HepG2 (cell line): ENCODE data around the gene PHF8. TPM values are rescaled to one million over a fixed set of nuclear protein-coding genes. Genes with fewer than 3 reads are reported as not detected.

Source experiments
- ATAC-seq: fragments of 200-7000 bp; cut with Tn5 transposase; 3 replicates; pipeline ENCODE4 v1.9.1; 2020; ENCODE audit warnings: mild to moderate bottlenecking, moderate library complexity
- BruUV-seq: library from RNA; stranded (reverse); fragments of 400-500 nt; replicated peaks from 2 replicates; lab custom pipeline; 2021; lab: Mats Ljungman, UMichigan
- CTCF ChIA-PET: fragments of 300-600 bp; formaldehyde crosslinking; extraction: SDS; loops from one replicate; lab custom pipeline; 2021; ENCODE audit warnings: low total read pairs, inconsistent platforms, low intra/inter-chr PET ratio; lab: Yijun Ruan, JAX
- POLR2A ChIA-PET: fragments of 350-600 bp; sonication (Branson Sonifier 250); formaldehyde crosslinking; loops from one replicate; lab custom pipeline; 2020; ENCODE audit warnings: antibody characterized with exemption, inconsistent platforms; lab: Yijun Ruan, JAX
- DNase-seq: peaks from one replicate; pipeline ENCODE4 v3.0.0-alpha.2; 2015; ENCODE audit warnings: low spot score
- FAIRE-seq: peaks from 3 replicates; lab custom pipeline; 2011; peaks lifted over from hg19 to GRCh38; lab: Jason Lieb, UNC
- H2AFZ ChIP-seq: one replicate; pipeline ENCODE4 v1.6.1; 2011; ENCODE audit warnings: low read length, inconsistent platforms
- H3K27ac ChIP-seq: fragments of 300-600 bp; 3 replicates; pipeline ENCODE4 v1.8.0; 2011; ENCODE audit warnings: mixed run types, mild to moderate bottlenecking, mixed read lengths, low read length, inconsistent platforms; ENCODE audit not compliant: insufficient read depth; ENCODE audit errors: extremely low read length
- H3K27me3 ChIP-seq, 2 experiments: fragments of 200-600 bp in 1 of 2; 2 replicates in 1 of 2; 3 replicates in 1 of 2; pipeline versions ENCODE4 v1.6.0 to v1.8.0; 2011; ENCODE audit warnings: low read length in 2 of 2, mild to moderate bottlenecking in 2 of 2, moderate library complexity in 2 of 2, inconsistent platforms in 1 of 2; ENCODE audit not compliant: insufficient read depth in 2 of 2, control insufficient read depth in 1 of 2
- H3K36me3 ChIP-seq, 2 experiments: fragments of 200-600 bp in 1 of 2; replicated peaks in 1 of 2; 2 replicates in 1 of 2; 3 replicates in 1 of 2; pipeline versions ENCODE4 v1.5.1 to v1.8.0; 2011; ENCODE audit warnings: low read length in 2 of 2, inconsistent platforms in 1 of 2; ENCODE audit not compliant: insufficient read depth in 2 of 2, control insufficient read depth in 1 of 2
- H3K4me1 ChIP-seq: 2 replicates; pipeline ENCODE4 v1.5.1; 2012; ENCODE audit warnings: low read length, inconsistent platforms; ENCODE audit not compliant: insufficient read depth
- H3K4me2 ChIP-seq: 2 replicates; pipeline ENCODE4 v1.6.0; 2011; ENCODE audit warnings: low read depth, low read length, inconsistent platforms
- H3K4me3 ChIP-seq, 3 experiments: fragments of 200-600 bp in 1 of 3; sonication (generic), shearing (Covaris generic) in 1 of 3; replicated peaks in 1 of 3; 2 replicates each; pipeline ENCODE4 v1.5.1; 2011 to 2016; ENCODE audit warnings: low read length in 3 of 3, inconsistent platforms in 2 of 3, low read depth in 2 of 3, mild to moderate bottlenecking in 2 of 3, control low read depth in 1 of 3, mixed read lengths in 1 of 3; ENCODE audit not compliant: insufficient read depth in 1 of 3
- H3K79me2 ChIP-seq: one replicate; pipeline ENCODE4 v1.6.1; 2011; ENCODE audit warnings: low read length, inconsistent platforms; ENCODE audit not compliant: insufficient read depth
- H3K9ac ChIP-seq: 2 replicates; pipeline ENCODE4 v1.6.0; 2011; ENCODE audit warnings: mild to moderate bottlenecking, low read depth, low read length, inconsistent platforms; ENCODE audit not compliant: insufficient read depth
- H3K9me3 ChIP-seq: 2 replicates; pipeline ENCODE4 v1.5.1; 2012; ENCODE audit warnings: mild to moderate bottlenecking, low read length
- H4K20me1 ChIP-seq: 2 replicates; pipeline ENCODE4 v1.6.0; 2011; ENCODE audit warnings: inconsistent platforms, mild to moderate bottlenecking, low read length, moderate library complexity; ENCODE audit not compliant: insufficient read depth
- BRF2 ChIP-seq: sonication (generic); formaldehyde crosslinking; IDR thresholded peaks from 2 replicates; pipeline ENCODE4 v1.8.1; 2022; ENCODE audit warnings: mild to moderate bottlenecking, missing genetic modification reagents
- FOXM1 ChIP-seq: sonication (generic); formaldehyde crosslinking; IDR thresholded peaks from 2 replicates; pipeline ENCODE4 v1.5.0; 2020; ENCODE audit warnings: missing genetic modification reagents
- HMG20B ChIP-seq: conservative IDR thresholded peaks from 2 replicates; pipeline ENCODE4 v1.6.1; 2016; ENCODE audit warnings: missing genetic modification reagents, missing compliant biosample characterization
- KLF13 ChIP-seq: sonication (generic); formaldehyde crosslinking; IDR thresholded peaks from 2 replicates; pipeline ENCODE4 v1.4.0; 2020; ENCODE audit warnings: mild to moderate bottlenecking, missing genetic modification reagents
- KLF6 ChIP-seq: IDR thresholded peaks from 2 replicates; pipeline ENCODE4 v1.8.0; 2016; ENCODE audit warnings: missing biosample characterization, missing genetic modification reagents
- MAX ChIP-seq: IDR thresholded peaks from 2 replicates; pipeline ENCODE4 v1.6.1; 2012; ENCODE audit warnings: inconsistent platforms
- MLX ChIP-seq: IDR thresholded peaks from 2 replicates; pipeline ENCODE4 v1.6.1; 2016
- NFIC ChIP-seq: IDR thresholded peaks from 2 replicates; pipeline ENCODE4 v1.6.1; 2012; ENCODE audit warnings: mild to moderate bottlenecking, low read length, inconsistent platforms
- NPAS2 ChIP-seq: sonication (generic); formaldehyde crosslinking; IDR thresholded peaks from 2 replicates; pipeline ENCODE4 v1.8.0; 2022; ENCODE audit warnings: mild to moderate bottlenecking, missing genetic modification reagents, borderline replicate concordance
- POLR2A ChIP-seq, 2 experiments: IDR thresholded peaks; 2 replicates each; pipeline ENCODE4 v1.6.1; 2011; ENCODE audit warnings: low read depth in 2 of 2, low read length in 2 of 2, mild to moderate bottlenecking in 1 of 2, moderate library complexity in 1 of 2; ENCODE audit not compliant: insufficient read depth in 1 of 2
- SKIL ChIP-seq: sonication (generic); formaldehyde crosslinking; IDR thresholded peaks from 2 replicates; pipeline ENCODE4 v1.8.0; 2022; ENCODE audit warnings: missing genetic modification reagents, mild to moderate bottlenecking, moderate library complexity, borderline replicate concordance
- SRY ChIP-seq: sonication (generic); formaldehyde crosslinking; IDR thresholded peaks from 2 replicates; pipeline ENCODE4 v1.8.0; 2022; ENCODE audit warnings: mild to moderate bottlenecking, missing genetic modification reagents
- TRIM22 ChIP-seq: fragments of 450-650 bp; IDR thresholded peaks from 2 replicates; pipeline ENCODE4 v1.6.1; 2017
- ZBTB14 ChIP-seq: sonication (generic); formaldehyde crosslinking; IDR thresholded peaks from 2 replicates; pipeline ENCODE4 v1.4.0; 2020; ENCODE audit warnings: missing genetic modification reagents
- ZBTB3 ChIP-seq: sonication (generic); formaldehyde crosslinking; IDR thresholded peaks from 2 replicates; pipeline ENCODE4 v1.4.0; 2020; ENCODE audit warnings: low read depth, mild to moderate bottlenecking, moderate library complexity, missing genetic modification reagents, borderline replicate concordance
- ZBTB44 ChIP-seq: sonication (generic); formaldehyde crosslinking; IDR thresholded peaks from 2 replicates; pipeline ENCODE4 v1.4.0; 2020; ENCODE audit warnings: missing genetic modification reagents
- ZNF260 ChIP-seq: sonication (generic); formaldehyde crosslinking; IDR thresholded peaks from 2 replicates; pipeline ENCODE4 v1.4.0; 2020; ENCODE audit warnings: missing genetic modification reagents, low read depth, mild to moderate bottlenecking, borderline replicate concordance
- in situ Hi-C: cut with HindIII; loops from 2 replicates; pipeline ENCODE4 v1.10.0; 2017; ENCODE audit warnings: low pct_unique_long_range_greater_than_20kb; ENCODE audit not compliant: extremely low pct_ligation_motif_present
- intact Hi-C: fragments of 100-400 bp; cut with micrococcal nuclease; formaldehyde crosslinking; loops from one replicate; pipeline ENCODE4 v1.10.0; 2022; ENCODE audit not compliant: unreplicated experiment
- polyA plus RNA-seq, 8 experiments: library from polyadenylated mRNA; depleted of rRNA in 3 of 8; stranded (reverse) in 7 of 8; unstranded in 1 of 8; fragments of >200 nt; fragmentation: Illumina TruSeq in 4 of 8; extraction: Trizol in 4 of 8; gene quantifications; 2 replicates each; pipeline versions ENCODE4 v1.2.1 to v1.2.3, GENCODE V29; 2011 to 2016; ENCODE audit warnings: low read depth in 4 of 8, missing spikeins in 1 of 8, mixed read lengths in 1 of 8; ENCODE audit not compliant: insufficient read depth in 1 of 8
- total RNA-seq, 5 experiments: library from RNA; depleted of rRNA; stranded (reverse); fragments of >200 nt; fragmentation: Illumina TruSeq; extraction: Trizol; gene quantifications; 2 replicates each; pipeline ENCODE4 v1.2.3, GENCODE V29; 2016; ENCODE audit warnings: low read depth in 1 of 5

PHF8 gene
- total and polyA plus RNA-seq, 2 of the 13 experiments (the other 11 are each of a cell fraction or from before 2014, with no cell fraction given), result 15.5 to 19.1 TPM

GRCh38 chrX:53918702-53919101, 125.6 kb downstream of the PHF8 start:
- POLR2A ChIA-PET, result no interaction called here
- Histone ChIP-seq H3K9ac (no peak overlapping the region), H3K4me2 (no peak overlapping the region), H4K20me1 (no peaks in the 10 kb centered on the region), H3K27ac (no peak overlapping the region), H3K4me3 (no peak overlapping the region), H3K4me1 (no peaks in the 10 kb centered on the region), H3K36me3 (no peaks in the 10 kb centered on the region), H3K79me2 (no peaks in the 10 kb centered on the region), H3K27me3 (no peaks in the 10 kb centered on the region), H3K9me3 (no peaks in the 10 kb centered on the region), H2AFZ (no peak overlapping the region)
- FAIRE-seq, result no peak
- DNase-seq, result no peak
- intact Hi-C loops, result no loop called here
- no peak for ATAC-seq
- in situ Hi-C loops, result no loop called here
- CTCF ChIA-PET, result no interaction called here
- no TSS peak for BruUV-seq
- TF ChIP-seq HMG20B (CRISPR knock-in tag) (no peak), BRF2 (CRISPR knock-in tag) (no peak), ZBTB44 (no peak), MLX (CRISPR knock-in tag) (no peak), SKIL (CRISPR knock-in tag) (no peak), SRY (CRISPR knock-in tag) (no peak), NFIC (no peak), KLF13 (CRISPR knock-in tag) (no peak), MAX (no peak), ZBTB14 (CRISPR knock-in tag) (no peak), ZBTB3 (CRISPR knock-in tag) (no peak), FOXM1 (no peak), POLR2A (IDR thresholded peaks at IDR 0.05; ENCODE audit: insufficient read depth in 1 of 2, low read depth in 2 of 2, low read length in 2 of 2) (no peak), ZNF260 (CRISPR knock-in tag) (no peak), TRIM22 (no peak), NPAS2 (CRISPR knock-in tag) (no peak), KLF6 (CRISPR knock-in tag) (no peak)
